NCI-H748 treated with DMSO at 0.1 percent for 48 hours (cell line): ENCODE results near the gene SLC35B2.

ENCODE experiments used
- DNase-seq: peaks from one replicate; lab custom pipeline; 2025; lab: John Stamatoyannopoulos, UW

Gene SLC35B2

GRCh38 chr6:44268095-44268628 is 10.8 kb upstream of the SLC35B2 start:
- DNase-seq = peak; percentile 83

- no peak for DNase-seq
Observed at GRCh38 chr6:44267252-44267651, 9.9 kb upstream of the SLC35B2 start.

GRCh38 chr6:44266347-44266746 is 9.0 kb upstream of the SLC35B2 start:
- DNase-seq = no peak

- DNase-seq = no peak
Observed at GRCh38 chr6:44265722-44266233, 8.4 kb upstream of the SLC35B2 start.

- peak; percentile 76 for DNase-seq
Observed at GRCh38 chr6:44265007-44265721, 7.8 kb upstream of the SLC35B2 start, which contains the start of gene NFKBIE. Gene NFKBIE, minus strand, starts transcription at chr6:44265551. Its CDS starts 205 bp downstream, at chr6:44265346.

GRCh38 chr6:44264154-44265006 is 7.1 kb upstream of the SLC35B2 start:
- no peak for DNase-seq

GRCh38 chr6:44263354-44264100 is 6.2 kb upstream of the SLC35B2 start:
- no peak for DNase-seq

- no peak for DNase-seq
Observed at GRCh38 chr6:44262467-44263353, 5.4 kb upstream of the SLC35B2 start.

- DNase-seq = no peak
Observed at GRCh38 chr6:44261581-44261980, 4.3 kb upstream of the SLC35B2 start.

- no peak for DNase-seq
Observed at GRCh38 chr6:44260451-44261297, 3.3 kb upstream of the SLC35B2 start.

GRCh38 chr6:44260011-44260410 is 2.7 kb upstream of the SLC35B2 start:
- no peak for DNase-seq

GRCh38 chr6:44258921-44259320 is 1.6 kb upstream of the SLC35B2 start:
- DNase-seq = no peak

GRCh38 chr6:44258325-44258863 is 1.1 kb upstream of the SLC35B2 start:
- DNase-seq = no peak

GRCh38 chr6:44257753-44258324 is 511 bp upstream of the SLC35B2 start:
- DNase-seq = no peak

GRCh38 chr6:44256775-44257024 is 628 bp downstream of the SLC35B2 start:
- no peak for DNase-seq

- no peak for DNase-seq
Observed at GRCh38 chr6:44255871-44256774, 1.2 kb downstream of the SLC35B2 start.

- no peak for DNase-seq
Observed at GRCh38 chr6:44255105-44255808, 2.1 kb downstream of the SLC35B2 start.
